PC-9 (cell line): ENCODE data around the gene CMTM4. TPM values are rescaled to one million over a fixed set of nuclear protein-coding genes. Genes with fewer than 3 reads are reported as not detected.

Experiments
- BruUV-seq: library from RNA; stranded (reverse); fragments of 400-500 nt; replicated peaks from 2 replicates; lab custom pipeline; 2021; lab: Mats Ljungman, UMichigan
- CTCF ChIA-PET: fragments of 300-600 bp; sonication (Branson Sonifier 250); formaldehyde crosslinking; loops from one replicate; lab custom pipeline; 2022; ENCODE audit warnings: antibody characterized with exemption; lab: Charles Lee
- POLR2A ChIA-PET: fragments of 300-600 bp; sonication (Branson Sonifier 250); formaldehyde crosslinking; loops from one replicate; lab custom pipeline; 2022; ENCODE audit warnings: antibody characterized with exemption; ENCODE audit not compliant: unreplicated experiment; lab: Charles Lee
- DNase-seq, 2 experiments: peaks; one replicate each; pipeline versions ENCODE4 v3.0.0 to v3.0.0-alpha.2; 2015 to 2022; ENCODE audit warnings: mixed read lengths in 1 of 2
- H2AFZ ChIP-seq: fragments of 200-600 bp; sonication (generic); 2 replicates; pipeline ENCODE4 v1.8.1; 2017; ENCODE audit warnings: antibody characterized with exemption
- H3F3A ChIP-seq: fragments of 200-600 bp; sonication (generic); 2 replicates; pipeline ENCODE4 v1.8.1; 2017; ENCODE audit warnings: antibody characterized with exemption, mild to moderate bottlenecking, low read depth; ENCODE audit not compliant: insufficient read depth
- H3K27ac ChIP-seq: fragments of 200-600 bp; sonication (generic); 2 replicates; pipeline ENCODE4 v1.6.1; 2016; ENCODE audit warnings: mixed run types
- H3K27me3 ChIP-seq: fragments of 200-600 bp; sonication (generic); 2 replicates; pipeline ENCODE4 v1.6.1; 2016; ENCODE audit warnings: low read depth, mixed run types; ENCODE audit not compliant: insufficient read depth
- H3K36me3 ChIP-seq: fragments of 200-600 bp; sonication (generic); 2 replicates; pipeline ENCODE4 v1.6.1; 2016; ENCODE audit warnings: low read depth, mixed run types
- H3K4me1 ChIP-seq: fragments of 200-600 bp; sonication (generic); replicated peaks from 2 replicates; pipeline ENCODE4 v1.6.1; 2016; ENCODE audit warnings: mixed run types; ENCODE audit not compliant: insufficient read depth
- H3K4me2 ChIP-seq: fragments of 200-600 bp; sonication (generic); 2 replicates; pipeline ENCODE4 v1.6.1; 2017; ENCODE audit warnings: mixed run types
- H3K4me3 ChIP-seq: fragments of 200-600 bp; sonication (generic); 2 replicates; pipeline ENCODE4 v1.6.1; 2016; ENCODE audit warnings: mixed run types
- H3K79me2 ChIP-seq: fragments of 200-600 bp; sonication (generic); 2 replicates; pipeline ENCODE4 v1.6.1; 2017; ENCODE audit warnings: low read depth, mixed run types
- H3K9me2 ChIP-seq: fragments of 200-600 bp; sonication (generic); 2 replicates; pipeline ENCODE4 v1.8.1; 2017; ENCODE audit warnings: mild to moderate bottlenecking; ENCODE audit not compliant: insufficient read depth
- H3K9me3 ChIP-seq: fragments of 200-600 bp; sonication (generic); 2 replicates; pipeline ENCODE4 v1.8.1; 2016; ENCODE audit warnings: low read depth; ENCODE audit not compliant: insufficient read depth
- H4K20me1 ChIP-seq: fragments of 200-600 bp; sonication (generic); 2 replicates; pipeline ENCODE4 v1.8.1; 2017; ENCODE audit not compliant: insufficient read depth
- CTCF ChIP-seq: fragments of 200-600 bp; sonication (generic); conservative IDR thresholded peaks from 2 replicates; pipeline ENCODE4 v1.6.1; 2017; ENCODE audit warnings: mixed run types, antibody characterized with exemption, mild to moderate bottlenecking, moderate library complexity
- EZH2 ChIP-seq: fragments of 200-600 bp; sonication (generic); IDR thresholded peaks from 2 replicates; pipeline ENCODE4 v1.8.0; 2017; ENCODE audit warnings: antibody characterized with exemption, low read depth
- intact Hi-C: fragments of 100-400 bp; cut with micrococcal nuclease; formaldehyde crosslinking; loops from one replicate; pipeline ENCODE4 v1.10.0; 2022; ENCODE audit not compliant: unreplicated experiment
- total RNA-seq: library from RNA; stranded (reverse); gene quantifications from 2 replicates; pipeline ENCODE4 v1.2.3, GENCODE V29; 2021

CMTM4 gene
- total RNA-seq, 1 experiment from 2014 or later = 81.3 TPM

GRCh38 chr16:66650707-66651473 is 45.7 kb downstream of the CMTM4 start:
- peaks cover 10% of the 10 kb centered on the region; the same call in 1 of the 2 replicates for H3F3A ChIP-seq
- H3K9me2 ChIP-seq = no peaks in the 10 kb centered on the region
- CTCF ChIA-PET = interaction anchor here (0.9 to 2.0 kb wide), 6 partner anchors 10 to 78 kb away, joined by 3 to 11 read pairs (median 6); no protein-coding TSS in a partner anchor
- peak; percentile 85 for TF ChIP-seq CTCF
- TF ChIP-seq EZH2 = no peak
- intact Hi-C loops = no loop called here
- no TSS peak for BruUV-seq
- peaks cover 14% of the 10 kb centered on the region; the same call in 1 of the 2 replicates for H4K20me1 ChIP-seq
- H2AFZ ChIP-seq = no peak overlapping the region
- POLR2A ChIA-PET = interaction anchor here (0.6 kb wide), 1 partner anchor 218 kb away, joined by 6 read pairs; no protein-coding TSS in a partner anchor
- no peak overlapping the region for H3K4me3 ChIP-seq
- H3K36me3 ChIP-seq = no peaks in the 10 kb centered on the region
- 0 out of 2 replicates have a peak, but pooled peaks cover 4% of the 10 kb centered on the region for H3K4me1 ChIP-seq
- H3K27ac ChIP-seq = no peak overlapping the region
- H3K9me3 ChIP-seq = no peaks in the 10 kb centered on the region
- H3K79me2 ChIP-seq = peaks cover 11% of the 10 kb centered on the region
- H3K27me3 ChIP-seq = no peaks in the 10 kb centered on the region
- DNase-seq = peak in 1 of 2 experiments; percentile 37
- H3K4me2 ChIP-seq = no peak overlapping the region

GRCh38 chr16:66649636-66650205 is 46.8 kb downstream of the CMTM4 start:
- no peak for DNase-seq
- intact Hi-C loops = no loop called here
- peaks cover 14% of the 10 kb centered on the region; the same call in 1 of the 2 replicates for H4K20me1 ChIP-seq
- no peaks in the 10 kb centered on the region for H3K36me3 ChIP-seq
- no TSS peak for BruUV-seq
- H3K4me2 ChIP-seq = no peak overlapping the region
- no peak overlapping the region for H2AFZ ChIP-seq
- TF ChIP-seq CTCF (no peak), EZH2 (no peak)
- H3K9me2 ChIP-seq = no peaks in the 10 kb centered on the region
- ChIA-PET CTCF (interaction anchor here (2.0 kb wide), 1 partner anchor 10 kb away, joined by 7 read pairs; no protein-coding TSS in a partner anchor), POLR2A (no interaction called here)
- H3K4me1 ChIP-seq = 0 out of 2 replicates have a peak, but pooled peaks cover 4% of the 10 kb centered on the region
- no peak overlapping the region for H3K27ac ChIP-seq
- no peaks in the 10 kb centered on the region for H3K27me3 ChIP-seq
- peaks cover 11% of the 10 kb centered on the region for H3K79me2 ChIP-seq
- H3K9me3 ChIP-seq = no peaks in the 10 kb centered on the region
- peaks cover 10% of the 10 kb centered on the region; the same call in 1 of the 2 replicates for H3F3A ChIP-seq
- H3K4me3 ChIP-seq = no peak overlapping the region

- POLR2A ChIA-PET = no interaction called here
- CTCF ChIA-PET = no interaction called here
These were observed 47.4 kb downstream of the CMTM4 start for GRCh38 chr16:66649167-66649566.

More at GRCh38 chr16:66649167-66649566, 47.4 kb downstream of the CMTM4 start:
- peaks cover 10% of the 10 kb centered on the region; the same call in 1 of the 2 replicates for H3F3A ChIP-seq
- H3K27ac ChIP-seq = no peak overlapping the region
- no peaks in the 10 kb centered on the region for H3K9me2 ChIP-seq
- no peak overlapping the region for H3K4me2 ChIP-seq
- H3K79me2 ChIP-seq = peaks cover 5% of the 10 kb centered on the region; the same call in 1 of the 2 replicates
- no peaks in the 10 kb centered on the region for H3K9me3 ChIP-seq
- no peaks in the 10 kb centered on the region for H3K27me3 ChIP-seq
- no peak overlapping the region for H2AFZ ChIP-seq
- peaks cover 14% of the 10 kb centered on the region; the same call in 1 of the 2 replicates for H4K20me1 ChIP-seq
- DNase-seq = no peak
- H3K4me3 ChIP-seq = no peak overlapping the region
- no peaks in the 10 kb centered on the region for H3K36me3 ChIP-seq
- 0 out of 2 replicates have a peak, but pooled peaks cover under 1% of the 10 kb centered on the region for H3K4me1 ChIP-seq
- TF ChIP-seq CTCF = no peak
- TF ChIP-seq EZH2 = no peak
- no TSS peak for BruUV-seq
- intact Hi-C loops = no loop called here
